HG02884 (cell line): ENCODE measurements around the gene FHIT.
"Not testable (repeated sequence)": the region's sequence is repeated elsewhere in the genome, so short reads cannot be mapped to it uniquely, and the experiment has no call there.

ENCODE experiments used
- ATAC-seq: cut with Tn5 transposase; IDR thresholded peaks from one replicate; pipeline ENCODE4 v1.9.1; 2021; ENCODE audit warnings: mild to moderate bottlenecking, moderate library complexity; ENCODE audit not compliant: unreplicated experiment

FHIT gene

DNA sequence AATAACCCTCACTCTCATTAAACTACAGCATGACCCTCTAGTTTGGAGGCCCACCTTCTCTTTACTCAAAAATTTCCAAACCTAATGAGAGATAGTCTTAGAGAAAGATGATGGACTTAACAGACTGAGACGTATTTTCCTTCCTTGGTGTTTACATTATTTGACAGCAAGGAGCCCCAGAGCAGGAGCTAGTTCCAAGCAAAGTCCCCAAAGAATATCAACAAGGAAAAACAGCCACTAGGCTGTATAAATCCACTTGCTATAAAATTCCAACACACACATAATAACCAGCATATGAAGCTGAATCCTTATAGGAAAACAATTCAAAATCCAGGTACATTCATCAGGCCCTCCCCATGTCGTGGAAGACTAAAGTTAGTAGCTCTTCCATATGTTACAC, 660.0 kb downstream of the FHIT start:
- no peak for ATAC-seq

DNA sequence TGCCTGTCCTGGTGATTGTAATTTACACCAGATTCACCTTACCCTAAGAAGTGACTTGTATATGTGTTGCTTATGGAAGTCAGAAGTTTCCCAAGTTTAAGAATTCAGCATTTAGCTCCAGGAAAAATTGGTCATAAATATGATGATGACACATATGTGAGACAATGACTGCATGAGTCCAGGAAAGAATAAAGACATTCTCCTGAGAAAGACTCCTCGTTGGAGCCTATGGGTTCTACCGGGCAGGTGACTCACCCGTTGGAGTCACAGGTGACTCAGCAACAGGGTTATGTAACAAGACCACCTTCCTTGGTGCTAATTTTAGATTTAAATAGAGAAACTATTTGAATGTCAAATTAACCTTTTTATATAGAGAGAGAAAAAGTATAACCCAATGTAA, 662.4 kb downstream of the FHIT start:
- ATAC-seq = no peak

DNA sequence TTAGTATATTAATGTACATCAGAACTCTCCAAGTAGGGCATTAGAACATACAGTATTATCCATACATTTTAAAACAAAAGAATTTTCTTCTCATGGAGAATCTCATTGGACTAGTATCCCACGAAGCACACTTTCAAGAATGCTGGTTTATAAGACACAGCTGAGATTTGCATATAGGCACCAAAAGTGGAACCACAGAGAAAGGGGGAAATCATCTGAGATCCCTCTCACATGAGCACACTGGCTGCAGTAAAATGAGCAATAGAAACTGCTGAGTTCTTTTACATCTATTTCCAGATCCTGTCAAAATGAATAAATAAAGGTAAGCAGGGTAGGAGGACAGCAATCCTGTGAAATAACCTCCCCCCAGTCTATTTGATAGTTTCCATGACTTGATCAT, 665.3 kb downstream of the FHIT start:
- no peak for ATAC-seq

DNA sequence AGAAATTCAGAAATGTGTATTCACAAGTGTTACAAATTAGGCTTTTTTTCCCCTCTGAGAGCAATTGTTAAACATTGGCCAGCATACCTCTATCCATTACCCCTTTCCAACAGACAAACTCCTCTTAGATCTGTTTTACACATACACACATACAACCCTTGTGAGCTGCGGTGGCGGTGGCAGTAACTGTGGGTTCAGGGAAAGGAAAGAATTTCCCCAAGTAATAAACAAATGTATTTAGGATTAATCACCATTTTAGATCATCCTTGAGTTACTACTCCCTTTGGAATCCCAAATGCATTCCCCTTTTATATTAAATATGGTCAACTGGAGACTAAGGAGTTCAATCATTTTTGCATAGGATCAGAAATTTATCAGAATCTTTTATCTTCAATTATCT, 667.0 kb downstream of the FHIT start:
- ATAC-seq = no peak

DNA sequence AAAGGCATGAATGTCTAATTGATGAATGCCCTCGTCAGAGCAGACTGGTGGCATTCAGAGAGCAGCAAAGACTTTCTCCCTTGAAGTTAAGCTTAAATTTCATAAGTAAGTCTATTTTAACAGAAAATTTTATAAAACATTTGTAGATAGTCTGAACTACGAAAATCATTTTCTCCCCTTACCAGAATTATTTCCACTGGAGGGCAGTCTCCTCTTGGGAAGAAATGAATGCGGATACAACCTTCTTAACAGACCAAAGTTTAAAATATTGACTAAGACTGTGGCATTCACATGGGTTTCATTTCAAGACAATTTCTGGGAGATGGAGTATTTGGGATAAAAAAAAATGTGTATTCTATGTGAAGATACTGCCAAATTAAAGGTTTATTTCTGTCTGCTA, 669.0 kb downstream of the FHIT start:
- no peak for ATAC-seq

DNA sequence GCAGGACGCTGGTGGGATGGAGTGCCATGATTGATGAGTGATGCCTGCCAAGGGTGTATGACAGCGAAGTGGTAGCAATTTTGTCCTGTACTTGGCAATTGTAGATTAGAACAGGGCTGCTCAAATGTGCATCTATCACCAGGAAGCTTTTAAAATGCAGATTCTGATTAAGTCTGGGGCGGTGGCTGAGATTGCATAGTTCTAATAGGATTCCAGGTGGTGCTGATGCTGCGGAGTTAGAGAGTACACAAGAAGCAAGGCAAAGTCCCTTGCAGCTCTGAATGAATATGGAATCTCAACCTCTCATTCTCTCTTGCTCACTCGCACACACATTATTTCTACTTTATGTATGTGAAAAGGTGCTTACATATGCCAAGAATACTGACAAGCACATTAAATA, 670.4 kb downstream of the FHIT start:
- ATAC-seq = no peak

DNA sequence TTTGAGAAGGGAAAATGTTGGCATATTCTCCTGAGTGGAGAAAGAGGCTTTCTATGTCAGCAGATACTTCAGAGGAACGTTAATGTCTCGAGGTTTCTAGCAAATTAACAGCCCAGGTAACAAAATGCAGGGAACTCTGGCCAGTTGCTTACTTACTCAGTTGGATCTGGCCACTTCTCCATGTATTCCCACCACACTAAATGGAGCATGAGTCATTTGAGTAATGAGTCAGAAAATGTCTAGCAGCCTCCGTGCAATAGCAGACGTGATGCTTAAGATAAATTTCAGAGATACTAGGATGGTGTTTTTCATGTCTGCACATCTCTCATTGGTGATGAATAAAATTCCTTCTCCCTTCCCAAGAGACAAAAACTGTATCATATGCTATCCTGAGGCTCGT, 671.5 kb downstream of the FHIT start:
- no peak for ATAC-seq

DNA sequence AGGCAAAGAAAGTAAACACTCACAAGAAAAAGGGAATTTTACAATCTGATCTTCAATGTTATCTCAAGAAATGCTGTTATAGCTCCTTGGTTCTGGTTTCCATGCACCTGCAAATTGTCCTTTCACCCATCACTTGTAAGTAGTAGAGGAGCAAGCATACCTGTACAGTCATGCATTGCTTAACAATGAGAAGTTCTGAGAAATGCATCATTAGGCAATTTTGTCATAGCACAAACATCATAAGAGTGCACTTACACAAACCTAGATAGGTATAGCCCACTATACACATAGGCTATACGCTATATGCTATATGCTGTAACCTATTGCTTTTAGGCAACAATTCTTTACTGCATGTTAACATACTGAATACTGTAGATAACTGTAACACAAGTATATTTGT, 672.3 kb downstream of the FHIT start:
- ATAC-seq = no peak

DNA sequence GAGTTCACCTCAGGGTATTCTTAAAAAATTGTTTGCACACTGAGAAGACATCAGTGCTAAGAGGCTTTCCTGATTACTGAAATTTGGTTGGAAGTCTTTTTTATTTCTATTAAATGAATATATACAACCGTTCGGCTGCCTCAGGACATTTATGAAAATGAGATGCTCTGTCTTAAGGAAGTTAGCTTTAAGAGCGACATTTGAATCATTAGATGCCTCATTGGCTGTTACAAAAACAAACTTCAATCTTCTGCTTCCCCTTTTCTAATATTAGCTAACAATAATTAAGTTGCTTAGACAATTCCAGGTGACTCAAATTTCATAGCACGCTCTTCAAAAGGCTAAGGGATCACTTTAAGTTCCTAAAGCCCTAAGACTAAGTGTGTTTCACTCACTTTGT, 673.7 kb downstream of the FHIT start:
- ATAC-seq = no peak

DNA sequence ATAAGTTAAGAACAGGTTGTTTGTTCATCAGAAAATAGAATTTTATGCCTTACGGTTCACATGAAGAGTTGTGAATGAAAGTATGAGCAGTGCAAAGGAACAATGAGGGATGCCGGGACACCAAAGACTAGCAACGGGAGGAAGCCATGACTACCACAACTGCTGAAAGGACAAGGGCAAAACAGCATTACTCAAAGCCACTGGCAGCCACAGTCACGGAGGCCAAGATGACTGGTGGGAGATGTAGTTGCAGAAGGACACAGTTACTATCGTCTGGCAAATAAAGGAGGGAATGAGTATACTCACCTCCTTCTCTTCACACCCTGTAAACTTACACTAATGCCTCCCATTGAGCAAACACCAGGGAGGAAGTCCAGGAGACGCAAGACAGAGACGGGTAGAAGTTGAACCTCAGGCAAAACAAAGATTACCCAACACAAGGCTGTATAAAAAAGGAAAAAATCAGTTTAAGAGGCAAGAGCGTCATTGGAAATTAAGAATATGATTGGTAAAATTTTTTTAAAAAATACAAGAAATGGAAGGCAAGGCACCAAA, 675.5 kb downstream of the FHIT start:
- no peak for ATAC-seq

DNA sequence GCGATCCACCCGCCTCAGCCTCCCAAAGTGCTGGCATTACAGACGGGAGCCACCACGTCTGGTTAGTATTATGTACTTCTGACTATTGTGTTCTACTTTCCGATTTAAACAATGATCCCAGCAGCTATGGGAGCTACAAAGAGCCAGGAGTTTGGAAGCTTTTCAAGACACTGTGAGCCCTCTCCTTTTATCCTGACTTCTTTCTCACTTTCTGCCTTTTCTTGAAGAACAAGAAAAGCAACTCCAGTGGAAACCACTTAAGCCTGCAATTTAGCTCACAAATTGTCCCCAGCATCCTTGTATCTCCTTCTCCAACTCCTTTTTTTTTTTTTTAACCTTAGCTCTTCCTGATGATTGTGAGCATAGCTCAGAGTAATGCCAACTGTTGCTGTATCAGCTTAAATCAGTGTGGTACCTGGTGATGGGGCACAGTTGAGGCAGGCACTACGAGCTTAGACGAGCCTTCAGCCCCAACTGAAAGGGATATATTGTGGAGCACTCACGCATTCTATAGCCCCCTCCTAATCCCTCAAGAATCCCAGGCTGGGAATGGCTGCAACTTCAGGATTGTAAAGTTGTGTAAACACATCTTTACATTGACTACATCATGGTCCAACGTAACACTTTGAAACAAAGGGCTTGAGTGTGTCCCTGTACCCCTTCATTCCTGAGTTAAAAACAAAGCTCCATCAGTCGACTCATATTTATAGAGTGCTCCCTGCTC, 677.0 kb downstream of the FHIT start:
- no peak for ATAC-seq

DNA sequence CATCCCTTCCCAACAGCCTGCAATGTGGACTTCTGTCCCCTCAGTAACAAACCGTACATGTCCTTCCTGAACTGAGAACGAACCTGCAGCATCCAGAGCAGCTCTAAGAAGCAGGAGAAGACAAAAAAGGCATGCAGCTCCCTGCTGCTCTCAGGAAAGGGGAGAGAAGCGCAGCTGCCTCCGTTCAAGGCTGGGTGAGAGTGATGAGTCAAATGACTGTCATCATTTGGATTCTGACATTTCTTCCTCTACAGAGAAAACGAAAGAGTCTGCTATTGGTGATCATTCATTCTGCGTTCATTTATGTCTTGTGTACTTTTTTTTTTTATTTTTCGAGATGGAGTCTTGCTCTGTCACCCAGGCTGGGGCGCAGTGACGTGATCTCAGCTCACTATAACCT, 677.8 kb downstream of the FHIT start:
- no peak for ATAC-seq

DNA sequence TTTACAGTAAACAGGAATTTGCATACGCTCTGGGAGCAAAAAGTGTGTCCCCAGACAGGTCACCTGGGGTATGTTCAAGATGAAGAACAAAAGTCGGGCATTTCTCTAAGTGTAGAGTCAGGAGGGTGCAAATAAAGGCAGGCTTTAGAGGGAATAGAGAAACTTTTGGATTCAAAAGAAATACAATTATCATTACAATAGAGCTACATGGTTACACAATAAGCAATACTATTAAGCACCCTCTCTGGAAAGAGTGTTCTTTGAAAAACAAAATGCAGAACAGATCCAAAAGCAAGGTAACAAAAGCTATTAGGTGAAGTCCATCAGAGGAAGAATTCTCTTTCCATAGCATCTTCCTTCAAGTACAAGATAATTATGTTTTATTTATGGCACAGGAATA, 679.7 kb downstream of the FHIT start:
- ATAC-seq = no peak

DNA sequence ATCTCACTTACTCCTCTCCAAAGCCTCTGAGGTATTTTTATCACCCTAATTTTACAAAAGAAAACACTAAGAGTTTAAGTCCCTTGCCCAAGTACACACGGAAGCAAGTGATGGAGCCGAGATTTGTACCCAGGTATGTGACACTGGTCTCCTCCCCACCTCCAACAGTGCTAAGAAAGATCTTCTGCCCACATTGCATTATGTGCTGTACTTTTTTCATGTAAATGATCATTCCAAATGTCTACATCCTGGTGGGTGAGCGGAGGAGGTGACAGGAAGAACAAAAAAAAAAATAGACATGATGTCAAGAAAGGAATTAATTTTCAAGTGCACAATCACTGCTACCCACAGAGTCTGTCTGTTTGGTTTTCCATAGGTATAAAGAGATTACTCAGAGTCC, 694.1 kb downstream of the FHIT start:
- ATAC-seq = no peak

DNA sequence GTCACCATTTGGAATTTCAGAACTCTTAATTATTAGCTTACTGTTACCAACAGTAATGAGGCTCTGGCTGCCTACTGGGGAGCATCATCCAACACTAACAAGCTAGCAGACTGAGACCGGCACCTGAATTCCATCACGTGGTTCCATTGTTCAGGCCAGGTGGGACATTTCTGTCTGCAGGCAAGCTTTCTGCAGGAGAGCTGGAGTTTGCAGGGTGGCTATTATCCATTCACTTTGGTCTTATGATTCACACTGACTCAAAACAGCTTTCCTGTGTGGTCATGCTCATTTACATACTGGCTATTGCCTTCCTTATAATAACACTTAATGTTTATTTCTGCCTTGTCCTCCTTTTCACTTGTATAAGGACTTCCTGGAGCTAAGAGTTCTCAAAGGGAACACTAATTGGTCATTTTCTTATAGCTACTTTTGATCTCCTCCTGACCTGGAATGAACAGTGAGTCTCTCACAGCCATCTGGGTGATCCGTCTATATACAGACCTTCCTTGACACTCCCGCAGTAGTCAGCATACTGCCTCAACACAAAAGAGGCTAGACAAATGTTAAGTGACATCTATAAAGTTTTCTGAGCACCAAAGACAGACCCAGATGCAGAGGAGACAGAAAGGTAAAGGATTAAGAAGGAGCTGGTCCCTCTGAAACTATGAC, 695.4 kb downstream of the FHIT start:
- ATAC-seq = peak; percentile 91

DNA sequence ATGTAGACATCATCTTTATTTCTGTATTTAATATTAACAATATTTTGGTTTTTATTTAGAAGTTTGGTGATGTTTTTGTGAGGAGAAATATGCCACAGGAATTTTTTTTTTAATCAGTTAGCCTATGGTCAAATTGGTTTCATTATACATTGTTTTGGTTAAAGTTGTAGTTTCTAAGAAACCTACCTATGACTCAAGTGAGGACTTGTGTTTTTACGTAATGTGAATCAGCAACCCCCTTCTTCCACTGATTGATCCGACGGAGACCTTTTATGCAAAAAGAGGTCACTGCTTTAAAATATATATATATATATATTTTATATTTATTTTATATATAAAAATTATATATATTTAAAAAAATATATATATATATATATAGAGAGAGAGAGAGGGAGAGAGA, 698.1 kb downstream of the FHIT start:
- no peak for ATAC-seq

DNA sequence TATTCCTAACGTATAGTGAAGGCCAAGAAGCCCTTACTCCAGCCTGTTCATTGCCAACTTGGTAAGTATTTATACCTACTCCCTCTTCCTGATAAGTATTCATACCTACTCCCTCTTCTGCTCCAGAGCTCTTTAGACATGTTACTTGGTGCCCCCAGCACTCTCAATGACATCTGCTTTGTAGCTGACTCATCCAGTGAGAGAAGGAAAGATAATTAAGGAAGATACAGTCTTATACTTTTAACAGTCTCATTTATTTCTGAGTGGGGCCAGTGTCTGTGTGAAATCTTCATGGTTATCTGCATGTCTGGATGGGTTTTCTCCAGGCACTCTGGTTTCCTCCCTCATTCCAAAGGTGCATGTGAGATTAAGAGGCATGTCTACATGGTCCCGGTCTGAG, 698.7 kb downstream of the FHIT start:
- ATAC-seq = no peak

DNA sequence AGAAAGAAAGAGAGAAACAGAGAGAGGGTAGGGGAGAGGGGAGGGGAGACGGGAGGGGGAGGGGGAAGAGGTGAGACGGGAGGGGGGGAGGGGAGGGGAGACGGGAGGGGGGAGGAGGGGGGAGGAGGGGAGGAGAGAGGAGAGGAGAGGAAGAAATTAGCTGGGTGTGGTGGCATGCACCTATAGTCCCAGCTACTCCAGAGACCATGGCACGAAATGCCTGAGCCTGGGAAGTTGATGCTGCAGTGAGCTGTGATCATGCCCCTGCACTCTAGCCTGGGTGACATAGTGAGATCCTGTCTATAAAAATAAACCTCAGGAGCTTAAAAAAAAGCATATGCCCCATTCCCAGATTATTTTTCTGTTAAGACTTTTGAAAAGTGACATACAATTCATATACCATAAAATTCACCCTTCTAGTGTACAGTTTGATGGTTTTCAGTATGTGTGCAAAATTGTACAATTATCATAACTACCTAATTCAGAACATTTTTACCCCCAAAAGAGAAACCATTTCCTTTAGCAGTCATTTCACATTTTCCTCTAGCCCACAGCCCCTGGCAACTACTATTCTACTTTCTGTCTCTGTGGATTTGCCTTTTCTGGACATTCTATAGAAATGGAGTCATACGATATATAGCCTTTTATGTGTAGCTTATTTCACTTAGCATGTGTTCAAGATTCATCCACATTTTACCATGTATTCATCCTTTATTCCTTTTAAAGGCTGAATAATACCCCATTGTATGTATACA, 699.6 kb downstream of the FHIT start:
- ATAC-seq = no peak

DNA sequence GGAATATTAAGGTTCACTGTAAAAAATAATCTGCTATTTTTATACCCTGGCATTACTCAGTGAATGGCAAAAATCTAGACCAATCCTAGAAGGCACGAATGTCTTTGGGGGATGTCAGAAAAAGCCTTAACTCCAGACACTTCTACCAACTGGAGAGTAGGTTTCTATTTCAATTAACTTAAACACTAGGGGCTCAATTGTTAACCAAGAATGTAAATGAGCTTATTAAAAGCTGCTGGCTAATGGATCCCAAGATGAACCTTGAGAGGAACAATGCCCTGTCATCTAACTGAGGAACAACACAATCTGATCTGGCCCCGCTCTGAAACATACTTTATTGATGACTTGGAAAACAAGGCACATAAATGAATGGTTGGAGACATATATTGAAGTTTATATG, 701.4 kb downstream of the FHIT start:
- no peak for ATAC-seq

DNA sequence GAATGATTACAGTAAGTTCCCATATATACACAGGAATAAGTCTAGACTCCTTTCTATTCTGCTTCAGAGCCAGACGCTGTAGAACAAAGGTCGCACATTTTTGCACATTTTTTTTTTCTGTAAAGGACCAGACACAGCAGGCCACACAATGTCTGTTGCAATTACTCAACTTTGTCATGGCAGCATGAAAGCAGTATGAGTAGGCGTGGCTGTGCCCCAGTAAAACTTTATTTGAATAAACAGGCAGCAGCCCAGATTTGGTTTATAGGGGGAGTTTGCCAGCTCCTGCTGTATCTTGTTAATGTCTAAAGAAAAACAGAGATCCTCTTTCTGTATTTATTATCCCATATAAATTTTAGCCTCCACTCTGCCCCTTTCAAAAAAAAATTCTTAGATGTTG, 708.3 kb downstream of the FHIT start:
- ATAC-seq = no peak

DNA sequence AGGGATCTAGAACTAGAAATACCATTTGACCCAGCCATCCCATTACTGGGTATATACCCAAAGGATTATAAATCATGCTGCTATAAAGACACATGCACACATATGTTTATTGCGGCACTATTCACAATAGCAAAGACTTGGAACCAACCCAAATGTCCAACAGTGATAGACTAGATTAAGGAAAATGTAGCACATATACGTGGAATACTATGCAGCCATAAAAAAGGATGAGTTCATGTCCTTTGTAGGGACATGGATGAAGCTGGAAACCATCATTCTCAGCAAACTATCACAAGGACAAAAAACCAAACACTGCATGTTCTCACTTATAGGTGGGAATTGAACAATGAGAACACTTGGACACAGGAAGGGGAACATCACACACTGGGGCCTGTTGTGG, 711.9 kb downstream of the FHIT start:
- not testable (repeated sequence) for ATAC-seq

DNA sequence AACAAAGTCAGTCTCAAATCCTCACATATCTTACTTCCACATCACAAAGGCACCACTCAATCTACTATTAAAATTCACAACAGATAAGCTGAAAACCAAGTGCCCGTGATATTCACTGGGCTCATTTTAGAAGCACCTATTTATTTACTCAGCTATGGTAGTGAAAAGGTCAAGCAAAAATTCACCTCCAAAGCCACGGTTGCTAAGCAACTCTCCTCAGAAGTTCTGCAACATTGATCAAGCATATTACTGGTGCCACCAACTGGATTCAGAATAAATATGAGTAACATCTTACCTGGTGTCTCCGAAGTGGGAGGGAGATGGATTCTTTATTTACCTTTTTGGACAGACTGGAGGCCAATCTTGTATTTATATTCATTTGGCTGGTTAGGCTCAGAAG, 714.8 kb downstream of the FHIT start:
- ATAC-seq = no peak
